GM21381 (cell line): ENCODE data around the gene GALNT2.

Source experiments
- ATAC-seq: cut with Tn5 transposase; IDR thresholded peaks from one replicate; pipeline ENCODE4 v1.9.1; 2021; ENCODE audit warnings: mild to moderate bottlenecking, moderate library complexity; ENCODE audit not compliant: unreplicated experiment

The GALNT2 gene

DNA sequence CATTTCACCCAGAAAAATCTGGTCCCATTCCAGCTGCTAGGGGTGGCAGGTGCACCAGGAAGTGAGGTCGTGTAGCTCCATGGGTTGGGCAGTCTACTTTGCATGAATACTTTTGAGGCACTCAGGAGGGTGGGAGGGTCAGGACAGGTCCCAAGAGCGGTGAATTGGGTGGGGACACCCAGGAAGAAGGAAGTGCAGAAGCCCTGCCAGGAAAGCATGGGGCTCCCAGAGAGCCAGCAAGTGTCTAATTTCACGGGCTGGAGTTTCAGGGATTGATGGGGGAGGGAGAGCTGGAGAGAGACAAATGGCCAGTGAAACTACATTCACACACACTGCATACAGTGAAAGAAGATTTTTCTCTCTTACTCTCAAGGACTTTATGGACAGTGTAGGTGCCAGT lies 137.8 kb downstream of the GALNT2 start:
- no peak for ATAC-seq

DNA sequence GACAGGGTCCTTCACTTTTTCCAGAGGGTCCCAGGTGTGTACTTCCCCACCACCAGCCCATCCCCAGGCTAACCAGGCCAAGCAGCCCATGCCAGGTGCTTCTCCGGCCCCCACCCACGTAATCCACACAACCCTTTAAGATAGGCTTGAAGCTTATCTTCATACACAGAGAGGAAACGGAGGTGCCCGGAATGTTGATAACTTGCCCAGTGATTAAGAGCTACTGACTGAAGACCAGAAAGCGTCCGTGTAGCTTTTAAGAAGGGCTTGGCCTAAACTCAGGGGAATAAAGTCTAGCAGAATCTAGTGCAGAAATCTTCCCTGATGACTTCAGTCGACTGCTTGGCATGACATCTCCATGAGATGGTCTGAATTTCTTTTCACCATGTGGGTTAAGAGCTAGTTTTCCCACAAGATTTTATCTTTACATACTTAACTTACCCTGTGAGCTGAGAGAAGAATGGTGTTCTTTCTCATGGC lies 138.7 kb downstream of the GALNT2 start:
- ATAC-seq: no peak

DNA sequence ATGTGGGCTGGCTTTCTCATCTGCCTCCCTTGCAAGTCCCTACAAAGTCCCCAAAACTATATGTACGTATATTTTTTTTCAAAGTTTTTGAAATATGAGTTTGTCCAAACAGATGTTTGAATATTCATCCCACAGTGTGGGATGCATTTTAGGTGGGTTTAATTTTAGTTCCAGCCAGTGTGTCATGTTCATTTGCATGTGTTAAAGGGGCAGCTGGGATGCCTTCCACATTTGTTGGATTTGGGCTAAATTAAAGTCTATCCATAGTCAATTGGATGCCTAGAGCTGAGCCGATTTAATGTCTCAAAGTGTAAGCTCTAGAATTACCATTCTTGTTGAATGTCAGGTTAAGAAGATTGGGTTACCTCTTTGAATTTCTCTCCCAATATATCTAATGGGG lies 139.2 kb downstream of the GALNT2 start:
- no peak for ATAC-seq

DNA sequence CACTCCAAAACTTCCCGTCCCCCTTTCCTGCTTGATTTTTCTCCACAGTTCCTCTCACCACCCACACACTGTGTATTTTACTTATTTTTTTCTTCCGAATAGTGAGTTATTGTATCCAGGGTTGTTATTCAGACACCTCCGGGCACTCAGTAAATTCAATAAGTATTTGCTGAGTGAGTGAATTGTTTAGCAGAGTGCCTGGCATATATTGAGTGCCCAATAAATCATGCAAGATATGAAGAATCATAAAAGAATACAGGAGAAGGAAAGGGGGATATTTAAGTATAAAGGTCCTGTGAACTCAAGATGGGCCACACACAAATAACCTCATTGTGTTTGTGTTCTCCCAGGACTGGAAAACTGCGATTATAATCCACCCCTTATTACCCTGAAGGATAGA lies 139.9 kb downstream of the GALNT2 start:
- ATAC-seq: no peak

DNA sequence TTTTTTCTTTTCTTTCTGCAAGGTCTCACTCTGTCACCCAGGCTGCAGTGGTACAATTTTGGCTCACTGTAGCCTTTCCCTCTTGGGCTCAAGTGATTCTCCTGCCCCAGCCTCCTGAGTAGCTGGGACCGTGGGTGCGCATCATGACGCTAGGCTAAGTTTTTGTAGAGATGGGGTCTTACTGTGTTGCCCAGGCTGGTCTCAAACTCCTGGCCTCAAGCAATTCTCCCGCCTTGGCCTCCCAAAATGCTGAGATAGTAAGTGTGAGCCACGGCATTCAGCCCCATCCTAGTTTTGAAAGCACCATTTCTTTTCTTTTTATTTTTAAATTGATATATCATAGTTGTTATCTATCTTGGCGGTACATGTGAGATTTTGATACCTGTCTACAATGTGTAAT lies 140.6 kb downstream of the GALNT2 start:
- no peak for ATAC-seq

DNA sequence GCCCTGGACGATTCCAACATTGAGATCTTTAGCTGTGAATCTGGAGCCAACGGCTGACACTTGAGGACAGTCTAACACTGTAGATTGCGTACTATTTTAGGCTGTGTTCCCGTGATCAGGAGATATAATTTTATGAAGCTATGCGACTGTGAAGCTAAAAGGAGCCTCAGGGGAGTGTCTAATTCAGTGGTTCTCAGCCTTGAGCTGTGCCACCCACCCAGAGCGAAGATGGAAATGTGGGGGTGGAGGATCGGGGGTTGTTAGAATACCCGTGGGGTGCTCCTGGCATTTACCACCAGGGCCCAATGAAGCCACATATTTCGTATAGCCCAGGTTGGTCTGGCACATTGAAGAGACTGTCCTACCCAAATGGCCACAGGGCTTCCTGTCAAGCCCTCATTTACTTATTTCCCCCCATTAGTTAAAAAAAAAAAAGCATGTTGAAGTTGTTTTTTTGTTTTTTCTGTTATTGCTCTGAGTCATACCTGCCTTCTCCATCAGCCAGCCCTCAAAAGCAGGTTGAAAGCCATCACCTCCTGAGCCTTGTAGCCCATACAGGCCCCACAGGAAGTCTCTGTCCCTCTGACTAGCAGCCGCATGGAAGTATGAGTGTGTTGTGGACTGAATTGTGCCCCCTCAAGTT lies 141.7 kb downstream of the GALNT2 start:
- ATAC-seq: peak; percentile 45

DNA sequence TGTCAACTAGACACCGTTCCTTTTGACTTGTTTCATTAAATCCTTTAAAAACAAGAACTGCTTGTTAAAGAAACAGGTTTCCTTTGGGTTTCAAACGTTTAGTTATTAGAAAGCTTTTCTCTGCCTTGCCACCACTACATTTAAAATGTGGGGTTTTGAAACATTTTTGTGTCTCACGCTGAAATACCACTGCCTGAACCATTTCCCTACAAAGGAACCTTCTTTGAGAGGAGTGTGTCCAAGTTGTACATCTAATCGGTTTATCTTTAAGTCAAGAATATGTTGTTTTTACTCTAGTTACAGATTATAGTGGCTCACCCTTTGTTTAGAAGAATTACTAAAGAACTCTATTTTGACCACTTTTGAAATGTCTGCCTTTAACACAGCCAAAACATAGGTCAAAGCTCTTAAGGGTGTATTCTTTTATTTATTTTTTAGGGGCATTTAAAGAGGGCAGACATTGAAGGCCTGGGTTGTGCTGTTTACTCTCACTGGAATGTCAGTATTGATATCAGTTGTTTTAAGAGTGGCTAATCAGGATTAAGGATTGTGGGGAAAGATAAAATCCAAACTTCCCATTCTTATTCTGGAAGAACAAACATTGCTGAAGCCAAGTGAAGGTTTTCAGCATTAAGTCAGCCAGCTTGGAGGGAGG lies 143.4 kb downstream of the GALNT2 start:
- ATAC-seq: no peak

DNA sequence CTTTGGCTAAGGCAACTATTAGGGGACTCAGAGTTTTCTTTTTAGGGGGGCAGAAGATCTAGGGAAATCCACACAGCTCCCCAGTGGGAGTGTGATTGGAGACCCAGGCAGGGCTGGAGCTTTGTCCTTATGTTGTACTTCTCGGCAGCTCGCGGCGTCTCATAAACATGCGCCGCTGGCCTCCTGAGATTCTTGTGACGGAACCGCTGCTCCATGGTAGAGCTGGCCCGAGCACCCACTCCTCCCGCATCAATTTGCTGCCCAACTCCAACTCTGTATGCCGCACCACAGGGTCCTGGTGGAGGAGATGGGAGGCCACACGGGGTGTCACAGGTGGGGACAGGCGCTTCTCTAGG lies 143.9 kb downstream of the GALNT2 start:
- ATAC-seq: no peak

DNA sequence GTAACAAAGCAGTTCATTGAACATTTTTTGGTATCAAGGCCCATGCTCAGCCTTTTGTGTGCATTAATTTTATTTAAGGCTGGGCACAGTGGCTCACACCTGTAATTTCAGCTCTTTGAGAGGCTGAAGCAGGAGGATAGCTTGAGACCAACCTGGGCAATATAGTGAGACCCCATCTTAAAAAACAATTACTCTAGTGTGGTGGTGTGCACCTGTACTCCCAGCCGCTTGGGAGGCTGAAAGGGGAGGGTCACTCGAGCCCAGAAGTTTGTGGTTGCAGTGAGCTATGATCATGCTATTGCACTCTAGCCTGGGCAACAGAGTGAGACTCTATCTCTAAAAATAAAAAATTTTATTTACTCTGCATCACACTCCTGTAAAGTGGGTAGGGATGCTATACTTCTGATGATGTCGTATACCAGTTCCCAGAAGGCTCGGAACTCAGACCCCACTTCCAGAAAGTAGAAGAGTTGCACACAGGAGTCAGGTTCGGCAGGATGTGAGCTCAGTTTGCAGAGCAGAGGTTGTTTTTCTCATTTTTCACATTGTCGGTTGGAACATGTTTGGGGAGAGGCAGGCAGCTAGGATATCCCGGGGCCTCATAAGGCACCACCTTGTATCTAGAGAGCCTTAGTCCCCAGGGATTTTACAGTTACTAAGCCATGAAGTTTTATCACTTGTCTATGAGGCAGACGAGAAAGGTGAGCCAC lies 144.6 kb downstream of the GALNT2 start:
- ATAC-seq: no peak

DNA sequence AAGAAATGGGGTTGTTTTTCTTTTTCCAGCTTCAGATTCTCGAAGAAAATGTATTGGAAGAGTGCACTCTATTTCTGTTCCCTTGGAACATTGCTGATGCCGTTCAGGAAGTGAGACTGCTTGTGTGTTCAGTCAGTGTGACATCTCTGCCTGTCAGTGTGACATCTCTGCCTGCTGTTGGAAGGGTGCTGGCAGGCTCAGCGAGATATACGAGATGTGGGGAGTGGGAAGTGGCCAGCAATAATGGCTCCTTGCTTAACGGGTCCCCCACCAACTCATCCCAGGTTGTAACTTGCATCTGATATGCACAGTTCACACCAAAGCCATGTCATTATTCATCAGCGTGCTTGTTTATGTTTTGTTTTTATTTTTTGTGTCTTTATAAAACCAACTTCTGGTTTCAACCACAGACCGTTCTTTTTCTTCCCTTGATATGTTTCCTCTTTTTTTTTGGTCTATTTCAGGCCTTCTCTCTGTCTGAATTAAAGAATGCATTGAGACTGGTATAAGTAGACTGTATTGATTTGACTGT lies 145.4 kb downstream of the GALNT2 start:
- peak; percentile 40 for ATAC-seq

DNA sequence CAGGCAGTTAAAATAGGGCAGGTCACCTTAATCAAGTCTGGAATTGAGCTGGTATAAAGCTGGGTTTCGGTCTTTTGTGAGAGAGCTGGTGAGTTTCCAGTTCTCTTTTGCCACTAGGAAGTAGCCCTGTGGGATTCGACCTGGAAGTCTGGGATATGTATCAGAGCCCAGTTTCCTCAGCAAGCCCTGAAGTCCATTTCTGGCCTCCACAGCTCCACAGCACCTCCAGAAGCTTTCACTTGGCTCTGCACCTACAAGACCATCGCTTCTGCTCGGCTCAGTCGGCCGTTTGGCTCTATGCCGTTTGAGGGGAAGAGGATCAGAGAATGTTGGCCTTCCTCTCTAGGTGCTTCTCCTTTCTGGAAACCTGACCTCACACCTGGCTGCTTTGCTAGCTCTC lies 148.0 kb downstream of the GALNT2 start:
- no peak for ATAC-seq

DNA sequence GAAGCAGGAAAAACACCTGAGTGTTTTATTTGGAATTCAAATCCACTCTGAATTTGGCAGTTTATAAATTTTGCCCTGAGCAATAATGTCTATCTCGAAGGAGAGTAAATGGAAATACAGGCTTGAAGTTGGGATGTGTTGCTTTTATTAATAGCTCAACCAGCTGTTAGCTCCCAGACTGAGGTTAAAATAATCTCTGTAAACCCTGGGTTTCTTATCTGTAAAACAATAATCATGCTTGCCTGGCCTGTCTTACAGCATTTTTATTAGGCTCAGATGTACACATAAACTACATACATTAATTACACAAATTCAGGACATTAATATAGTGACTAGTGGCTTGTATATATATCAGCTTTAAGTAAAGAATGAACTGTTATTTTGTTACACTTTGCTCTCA lies 148.5 kb downstream of the GALNT2 start:
- no peak for ATAC-seq

DNA sequence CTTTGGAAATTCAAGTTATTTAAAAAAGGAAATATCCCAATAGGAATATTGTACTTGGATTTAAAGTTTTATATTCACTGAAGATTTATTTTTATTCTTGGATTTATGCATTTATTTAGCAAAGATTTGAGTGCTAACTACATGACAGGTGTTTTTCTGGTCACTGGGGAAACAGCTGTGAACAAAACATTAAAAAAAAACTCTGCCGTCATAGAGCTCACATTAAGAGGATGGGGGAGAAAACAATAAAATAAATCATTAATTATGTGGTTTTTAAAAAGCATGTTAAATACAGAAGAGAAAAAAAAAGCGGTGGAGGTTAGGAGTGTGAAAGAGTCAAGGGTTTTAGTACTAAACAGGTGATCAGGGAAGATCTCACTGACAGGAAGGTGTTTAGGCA lies 149.9 kb downstream of the GALNT2 start:
- ATAC-seq: no peak

DNA sequence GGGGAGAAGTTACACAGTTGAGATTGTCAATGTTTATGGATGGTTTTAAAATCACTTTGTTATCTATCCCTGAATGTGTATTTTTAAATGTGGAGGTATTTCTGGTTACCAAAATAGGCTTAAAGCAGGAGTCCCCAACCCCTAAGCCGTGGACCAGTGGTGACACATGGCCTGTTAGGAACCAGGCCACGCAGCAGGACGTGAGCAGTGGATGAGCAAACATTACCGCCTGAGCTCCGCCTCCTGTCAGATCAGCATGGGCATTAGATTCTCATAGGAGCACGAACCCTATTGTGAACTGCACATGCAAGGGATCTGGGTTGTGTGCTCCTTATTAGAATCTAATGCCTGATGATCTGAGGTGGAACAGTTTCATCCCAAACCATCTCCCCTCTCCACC lies 151.6 kb downstream of the GALNT2 start:
- no peak for ATAC-seq

DNA sequence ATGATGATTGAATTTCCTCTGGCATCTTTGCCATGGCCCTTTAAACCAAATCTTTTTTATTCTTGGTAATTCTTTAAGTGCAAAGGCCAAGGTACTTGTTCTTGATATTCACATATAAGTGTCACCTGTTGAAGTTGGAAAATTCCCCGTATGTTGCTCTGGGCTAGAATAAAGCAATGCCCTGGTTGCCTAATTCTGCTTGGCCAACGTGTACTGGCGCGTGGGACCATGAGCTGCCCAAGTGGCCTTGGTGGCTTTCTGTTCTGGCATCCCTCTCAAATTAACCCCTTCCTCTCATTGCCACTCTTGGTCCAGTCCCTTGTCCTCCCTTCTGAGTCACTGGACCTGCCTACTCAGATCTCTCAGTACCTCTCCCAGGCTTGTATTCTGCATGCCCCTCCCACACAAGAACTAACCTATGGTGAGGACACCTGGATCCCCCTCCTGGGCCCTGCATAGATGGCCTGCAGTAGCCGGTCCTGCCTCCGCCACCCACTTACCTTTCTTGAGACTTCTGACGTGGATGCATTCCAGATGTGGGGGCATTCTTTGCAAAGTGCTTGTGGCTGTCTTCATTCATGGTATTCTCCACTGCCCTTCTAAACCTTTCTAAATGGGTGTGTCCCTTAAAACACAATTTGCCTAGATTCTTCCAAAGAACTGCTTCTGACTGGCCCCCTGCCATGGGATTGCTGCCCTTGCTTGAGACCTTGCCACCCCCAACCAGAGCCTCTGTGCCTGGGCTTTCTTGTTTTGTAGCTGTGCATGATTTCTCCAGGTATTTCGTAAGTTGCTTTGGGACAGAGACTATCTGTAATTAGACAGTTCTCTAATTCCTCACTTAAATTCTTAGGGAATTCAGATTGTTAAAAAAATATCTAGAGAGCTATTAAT lies 152.4 kb downstream of the GALNT2 start:
- ATAC-seq: no peak

DNA sequence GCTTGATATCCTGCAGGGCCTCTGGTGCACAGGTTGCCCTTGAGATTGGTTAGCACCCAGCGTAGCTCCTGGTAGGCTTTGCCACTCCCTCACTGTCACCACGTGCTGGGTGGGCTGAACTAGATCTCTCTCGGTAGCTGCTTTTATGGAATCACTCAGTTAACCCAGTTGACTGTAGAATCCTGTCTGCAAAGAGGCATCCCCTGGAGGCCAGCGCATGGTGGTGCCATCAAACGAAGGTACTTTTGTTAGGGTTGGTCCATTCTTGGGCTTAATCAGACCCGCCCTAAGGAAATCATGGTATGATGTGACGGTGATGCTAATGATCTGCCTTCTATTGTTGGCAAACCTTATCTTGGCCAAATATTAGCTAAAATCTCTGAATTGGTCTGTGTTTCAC lies 153.4 kb downstream of the GALNT2 start:
- ATAC-seq: no peak

DNA sequence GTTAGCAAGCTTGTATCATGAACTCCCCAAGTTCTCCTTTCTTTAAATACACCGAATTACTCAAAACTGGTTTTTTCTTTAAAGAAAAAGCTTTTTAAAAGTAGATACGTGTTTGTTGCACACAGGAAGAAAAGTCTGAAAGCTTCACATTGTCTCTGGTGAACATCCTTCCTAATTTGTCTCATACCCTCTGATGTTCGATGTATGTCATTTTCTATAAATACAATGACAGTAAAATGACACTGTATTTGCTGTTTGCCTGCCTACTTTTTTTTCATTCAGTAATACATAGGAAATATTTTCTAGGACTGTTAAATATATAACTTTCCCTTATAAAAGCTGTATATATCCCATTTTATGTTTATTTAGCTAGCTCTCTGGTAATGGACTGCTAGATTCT lies 153.9 kb downstream of the GALNT2 start:
- ATAC-seq: no peak

DNA sequence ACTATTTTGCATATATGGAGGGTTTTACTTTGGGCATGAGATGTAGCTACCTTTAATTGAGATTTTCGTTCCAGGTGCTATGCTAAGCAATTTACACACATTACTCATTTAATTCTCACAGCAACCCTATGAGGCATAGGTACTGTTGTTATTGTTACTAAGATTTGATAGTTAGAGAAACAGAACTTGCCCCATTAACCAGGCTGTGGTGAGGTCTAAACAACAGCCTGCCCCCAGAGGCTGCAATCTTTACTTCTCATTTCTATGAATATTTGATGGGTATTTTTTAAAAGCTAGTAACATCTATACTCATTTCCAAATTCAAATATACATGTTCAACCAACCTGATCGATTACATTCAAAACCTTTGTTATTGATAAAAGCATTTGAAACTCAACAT lies 155.6 kb downstream of the GALNT2 start:
- no peak for ATAC-seq

DNA sequence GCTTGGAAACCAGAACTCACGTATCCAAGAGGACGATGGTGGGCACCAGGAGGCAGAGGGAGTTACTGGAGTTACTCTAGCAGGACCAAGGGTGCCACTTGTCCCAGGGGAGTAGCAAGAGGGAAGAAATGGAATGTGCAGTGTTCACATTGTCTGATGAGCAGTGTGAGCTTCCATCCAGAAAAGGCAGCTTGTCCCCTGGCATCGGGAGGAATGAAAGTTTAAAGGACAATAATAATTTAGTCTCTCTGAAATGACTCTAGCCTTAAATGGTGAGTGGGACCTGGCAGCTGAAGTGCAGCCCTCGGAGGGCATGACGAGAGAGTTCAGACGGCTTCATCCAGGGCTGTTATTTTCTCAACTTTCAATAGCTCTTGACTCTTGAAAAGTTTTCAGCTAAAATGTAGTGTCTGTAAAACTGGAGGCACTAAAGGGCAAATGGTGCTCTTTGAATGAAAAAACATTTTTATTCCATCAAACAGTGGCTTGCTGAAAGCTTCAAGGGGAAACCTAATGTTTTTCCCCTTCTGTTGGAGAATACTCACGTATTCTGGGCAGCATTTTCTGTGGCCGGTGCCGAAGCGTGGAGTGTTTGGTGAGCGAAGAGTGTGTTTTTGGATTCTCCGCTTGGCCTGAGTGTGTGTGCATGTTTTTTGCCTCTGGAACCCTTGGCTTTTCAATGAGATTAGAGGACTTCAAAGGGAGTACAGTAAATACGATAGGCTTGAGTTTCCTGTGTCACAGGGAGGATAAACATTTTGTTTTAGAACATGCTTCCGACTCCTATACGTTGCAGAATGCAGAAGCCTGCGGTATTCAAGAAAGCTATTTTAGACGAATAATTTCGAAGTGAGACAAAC lies 157.3 kb downstream of the GALNT2 start:
- no peak for ATAC-seq
